Measurements from ENCODE around the gene PALM.
"Not testable (repeated sequence)": the region's sequence is repeated elsewhere in the genome, so short reads cannot be mapped to it uniquely, and the experiment has no call there.

Gene PALM

GRCh38 chr19:678791-679388 is 29.8 kb upstream of the PALM start:
- no peak for DNase-seq (ENCODE audit: low spot score)

- DNase-seq (ENCODE audit: low spot score), result no peak
Measured at GRCh38 chr19:679418-680286, 29.1 kb upstream of the PALM start.

GRCh38 chr19:680287-681028 is 28.3 kb upstream of the PALM start:
- peak; percentile 96 for DNase-seq (ENCODE audit: low spot score)

GRCh38 chr19:681029-682019 is 27.4 kb upstream of the PALM start:
- DNase-seq (ENCODE audit: low spot score), result no peak

- no peak for DNase-seq (ENCODE audit: low spot score)
Measured at GRCh38 chr19:682678-683320, 25.9 kb upstream of the PALM start.

- DNase-seq (ENCODE audit: low spot score), result no peak
Measured at GRCh38 chr19:685454-685931, 23.2 kb upstream of the PALM start.

GRCh38 chr19:686589-687297 is 22.0 kb upstream of the PALM start:
- DNase-seq (ENCODE audit: low spot score), result no peak

- no peak for DNase-seq (ENCODE audit: low spot score)
Measured at GRCh38 chr19:687569-688166, 21.1 kb upstream of the PALM start.

- DNase-seq (ENCODE audit: low spot score), result no peak
Measured at GRCh38 chr19:688214-688613, 20.5 kb upstream of the PALM start.

GRCh38 chr19:688992-689391 is 19.7 kb upstream of the PALM start:
- DNase-seq (ENCODE audit: low spot score), result no peak

GRCh38 chr19:690203-690602 is 18.5 kb upstream of the PALM start:
- DNase-seq (ENCODE audit: low spot score), result no peak

GRCh38 chr19:694481-695351 is 14.0 kb upstream of the PALM start:
- DNase-seq (ENCODE audit: low spot score), result no peak

- no peak for DNase-seq (ENCODE audit: low spot score)
Measured at GRCh38 chr19:695352-695949, 13.3 kb upstream of the PALM start, which contains the start of gene PRSS57. TSS of gene PRSS57 (minus strand) at chr19:695452. CDS start at chr19:695430, 22 bp downstream.

GRCh38 chr19:698529-698928 is 10.2 kb upstream of the PALM start:
- DNase-seq (ENCODE audit: low spot score), result not testable (repeated sequence)

GRCh38 chr19:699885-700284 is 8.8 kb upstream of the PALM start:
- peak; percentile 75 for DNase-seq (ENCODE audit: low spot score)

GRCh38 chr19:702847-703246 is 5.9 kb upstream of the PALM start:
- DNase-seq (ENCODE audit: low spot score), result not testable (repeated sequence)

- DNase-seq (ENCODE audit: low spot score), result no peak
Measured at GRCh38 chr19:703329-703650, 5.4 kb upstream of the PALM start.
